Right lobe of liver (tissue), 4 donors: ENCODE data around the gene TTC23L.

Source experiments
- CTCF ChIP-seq, 4 donors: fragments of 200-600 bp in 3 of 4; fragments of 450-650 bp in 1 of 4; IDR thresholded peaks; one replicate each; pipeline versions ENCODE4 v1.5.1 to v1.8.0; 2016 to 2022; ENCODE audit warnings: antibody characterized with exemption in 4 of 4, mild to moderate bottlenecking in 2 of 4
- POLR2A ChIP-seq: fragments of 450-650 bp; IDR thresholded peaks from one replicate; pipeline ENCODE4 v1.6.1; 2017; ENCODE audit warnings: antibody characterized with exemption, mild to moderate bottlenecking
- donor health status: DM: no; HTN: no; CAD: no.
- donor health status: DM: no; HTN: no; CAD: no.
- donor health status: DM: no; HTN: yes; CAD: no.

- TF ChIP-seq CTCF (IDR thresholded peaks at IDR 0.05) (no peak), POLR2A (no peak)
These were observed 29.8 kb downstream of the TTC23L start for GRCh38 chr5:34868791-34869190.
